Measurements from ENCODE around the gene LRRC32.

LRRC32 gene

GRCh38 chr11:76708972-76709660 lies 38.6 kb upstream of the LRRC32 start:
- no peaks in the 10 kb centered on the region for H3K36me3 ChIP-seq (ENCODE audit: control insufficient read depth, insufficient read depth, low read length)
- no peak overlapping the region for H3K9ac ChIP-seq (ENCODE audit: low read depth, low read length)
- H3K4me1 ChIP-seq (ENCODE audit: control insufficient read depth, insufficient read depth, low read length) = peaks cover 9% of the 10 kb centered on the region
- H3K27me3 ChIP-seq (ENCODE audit: control insufficient read depth, insufficient read depth, low read length) = no peaks in the 10 kb centered on the region
- H3K27ac ChIP-seq (ENCODE audit: low read depth, low read length) = no peak overlapping the region
- H3K4me3 ChIP-seq (ENCODE audit: low read depth, low read length) = no peak overlapping the region
- H3K9me3 ChIP-seq (ENCODE audit: control insufficient read depth, insufficient read depth, low read length) = no peaks in the 10 kb centered on the region

- Histone ChIP-seq H3K27me3 (ENCODE audit: control insufficient read depth, insufficient read depth, low read length) (no peaks in the 10 kb centered on the region), H3K4me1 (ENCODE audit: control insufficient read depth, insufficient read depth, low read length) (peaks cover 15% of the 10 kb centered on the region), H3K9me3 (ENCODE audit: control insufficient read depth, insufficient read depth, low read length) (no peaks in the 10 kb centered on the region), H3K4me3 (ENCODE audit: low read depth, low read length) (no peak overlapping the region), H3K9ac (ENCODE audit: low read depth, low read length) (no peak overlapping the region), H3K27ac (ENCODE audit: low read depth, low read length) (no peak overlapping the region), H3K36me3 (ENCODE audit: control insufficient read depth, insufficient read depth, low read length) (no peaks in the 10 kb centered on the region)
Measured at GRCh38 chr11:76707293-76707825, 36.8 kb upstream of the LRRC32 start.

GRCh38 chr11:76706667-76707066 lies 36.1 kb upstream of the LRRC32 start:
- no peak overlapping the region for H3K4me3 ChIP-seq (ENCODE audit: low read depth, low read length)
- no peaks in the 10 kb centered on the region for H3K36me3 ChIP-seq (ENCODE audit: control insufficient read depth, insufficient read depth, low read length)
- no peak overlapping the region for H3K27ac ChIP-seq (ENCODE audit: low read depth, low read length)
- H3K9ac ChIP-seq (ENCODE audit: low read depth, low read length) = no peak overlapping the region
- H3K27me3 ChIP-seq (ENCODE audit: control insufficient read depth, insufficient read depth, low read length) = no peaks in the 10 kb centered on the region
- H3K4me1 ChIP-seq (ENCODE audit: control insufficient read depth, insufficient read depth, low read length) = peaks cover 15% of the 10 kb centered on the region
- H3K9me3 ChIP-seq (ENCODE audit: control insufficient read depth, insufficient read depth, low read length) = no peaks in the 10 kb centered on the region

GRCh38 chr11:76705826-76706225 lies 35.3 kb upstream of the LRRC32 start:
- Histone ChIP-seq H3K9me3 (ENCODE audit: control insufficient read depth, insufficient read depth, low read length) (no peaks in the 10 kb centered on the region), H3K27me3 (ENCODE audit: control insufficient read depth, insufficient read depth, low read length) (no peaks in the 10 kb centered on the region), H3K27ac (ENCODE audit: low read depth, low read length) (no peak overlapping the region), H3K4me3 (ENCODE audit: low read depth, low read length) (no peak overlapping the region), H3K4me1 (ENCODE audit: control insufficient read depth, insufficient read depth, low read length) (peaks cover 15% of the 10 kb centered on the region), H3K9ac (ENCODE audit: low read depth, low read length) (no peak overlapping the region), H3K36me3 (ENCODE audit: control insufficient read depth, insufficient read depth, low read length) (no peaks in the 10 kb centered on the region)

- no peaks in the 10 kb centered on the region for H3K9me3 ChIP-seq (ENCODE audit: control insufficient read depth, insufficient read depth, low read length)
- no peaks in the 10 kb centered on the region for H3K27me3 ChIP-seq (ENCODE audit: control insufficient read depth, insufficient read depth, low read length)
- H3K36me3 ChIP-seq (ENCODE audit: control insufficient read depth, insufficient read depth, low read length) = no peaks in the 10 kb centered on the region
- peak overlapping the region; percentile 82 for H3K27ac ChIP-seq (ENCODE audit: low read depth, low read length)
- peaks cover 15% of the 10 kb centered on the region for H3K4me1 ChIP-seq (ENCODE audit: control insufficient read depth, insufficient read depth, low read length)
- peak overlapping the region; percentile 16 for H3K9ac ChIP-seq (ENCODE audit: low read depth, low read length)
- H3K4me3 ChIP-seq (ENCODE audit: low read depth, low read length) = peak overlapping the region; percentile 27; the same call in 1 of the 2 replicates
Measured at GRCh38 chr11:76704171-76704948, 33.8 kb upstream of the LRRC32 start.

GRCh38 chr11:76703707-76704106 lies 33.2 kb upstream of the LRRC32 start:
- Histone ChIP-seq H3K4me3 (ENCODE audit: low read depth, low read length) (peak overlapping the region; percentile 20; the same call in 1 of the 2 replicates), H3K36me3 (ENCODE audit: control insufficient read depth, insufficient read depth, low read length) (no peaks in the 10 kb centered on the region), H3K9ac (ENCODE audit: low read depth, low read length) (peak overlapping the region; percentile 16), H3K4me1 (ENCODE audit: control insufficient read depth, insufficient read depth, low read length) (peaks cover 20% of the 10 kb centered on the region), H3K27ac (ENCODE audit: low read depth, low read length) (peak overlapping the region; percentile 82), H3K27me3 (ENCODE audit: control insufficient read depth, insufficient read depth, low read length) (no peaks in the 10 kb centered on the region), H3K9me3 (ENCODE audit: control insufficient read depth, insufficient read depth, low read length) (no peaks in the 10 kb centered on the region)

- Histone ChIP-seq H3K4me3 (ENCODE audit: low read depth, low read length) (no peak overlapping the region), H3K4me1 (ENCODE audit: control insufficient read depth, insufficient read depth, low read length) (peaks cover 23% of the 10 kb centered on the region), H3K9ac (ENCODE audit: low read depth, low read length) (no peak overlapping the region), H3K36me3 (ENCODE audit: control insufficient read depth, insufficient read depth, low read length) (no peaks in the 10 kb centered on the region), H3K9me3 (ENCODE audit: control insufficient read depth, insufficient read depth, low read length) (no peaks in the 10 kb centered on the region), H3K27me3 (ENCODE audit: control insufficient read depth, insufficient read depth, low read length) (no peaks in the 10 kb centered on the region), H3K27ac (ENCODE audit: low read depth, low read length) (no peak overlapping the region)
Measured at GRCh38 chr11:76702336-76703128, 32.0 kb upstream of the LRRC32 start.

GRCh38 chr11:76701294-76702040 lies 30.9 kb upstream of the LRRC32 start:
- H3K4me1 ChIP-seq (ENCODE audit: control insufficient read depth, insufficient read depth, low read length) = peaks cover 23% of the 10 kb centered on the region
- H3K9me3 ChIP-seq (ENCODE audit: control insufficient read depth, insufficient read depth, low read length) = no peaks in the 10 kb centered on the region
- no peaks in the 10 kb centered on the region for H3K36me3 ChIP-seq (ENCODE audit: control insufficient read depth, insufficient read depth, low read length)
- H3K27ac ChIP-seq (ENCODE audit: low read depth, low read length) = no peak overlapping the region
- no peaks in the 10 kb centered on the region for H3K27me3 ChIP-seq (ENCODE audit: control insufficient read depth, insufficient read depth, low read length)
- no peak overlapping the region for H3K4me3 ChIP-seq (ENCODE audit: low read depth, low read length)
- H3K9ac ChIP-seq (ENCODE audit: low read depth, low read length) = no peak overlapping the region

GRCh38 chr11:76700177-76701100 lies 29.9 kb upstream of the LRRC32 start:
- no peaks in the 10 kb centered on the region for H3K36me3 ChIP-seq (ENCODE audit: control insufficient read depth, insufficient read depth, low read length)
- no peak overlapping the region for H3K27ac ChIP-seq (ENCODE audit: low read depth, low read length)
- no peak overlapping the region for H3K9ac ChIP-seq (ENCODE audit: low read depth, low read length)
- no peaks in the 10 kb centered on the region for H3K27me3 ChIP-seq (ENCODE audit: control insufficient read depth, insufficient read depth, low read length)
- H3K9me3 ChIP-seq (ENCODE audit: control insufficient read depth, insufficient read depth, low read length) = no peaks in the 10 kb centered on the region
- no peak overlapping the region for H3K4me3 ChIP-seq (ENCODE audit: low read depth, low read length)
- H3K4me1 ChIP-seq (ENCODE audit: control insufficient read depth, insufficient read depth, low read length) = peaks cover 23% of the 10 kb centered on the region

All from HUES48 (cell line).